Measurements from ENCODE around the gene GDPD5. TPM values are rescaled to one million over a fixed set of nuclear protein-coding genes. Genes with fewer than 3 reads are reported as not detected.

The GDPD5 gene
- total RNA-seq, 1 donor from 2014 or later, result 7.8 TPM

GRCh38 chr11:75548595-75549272, 23.0 kb upstream of the GDPD5 start:
- no peaks in the 10 kb centered on the region for H3K9me3 ChIP-seq (ENCODE audit: control insufficient read depth in 3 of 3, low read length in 3 of 3)
- no peak overlapping the region for H3K27ac ChIP-seq (ENCODE audit: low read depth, low read length)
- H3K4me1 ChIP-seq (ENCODE audit: control insufficient read depth in 3 of 3, insufficient read depth in 3 of 3, low read length in 3 of 3), result peaks cover 9 to 13% (median 10%) of the 10 kb centered on the region in 3 donors
- peaks cover 0 to 2% (median 0%) of the 10 kb centered on the region in 3 donors for H3K27me3 ChIP-seq (ENCODE audit: control insufficient read depth in 3 of 3, insufficient read depth in 3 of 3, low read length in 3 of 3)
- H3K9ac ChIP-seq (ENCODE audit: low read depth in 1 of 3, low read length in 3 of 3), result no peak overlapping the region
- H3K4me3 ChIP-seq (ENCODE audit: low read length in 3 of 3), result no peak overlapping the region
- H3K36me3 ChIP-seq (ENCODE audit: control insufficient read depth in 3 of 3, insufficient read depth in 3 of 3, low read length in 3 of 3), result no peaks in the 10 kb centered on the region

- peak overlapping the region in 2 of 3 donors; percentile 14 to 66 for H3K9ac ChIP-seq (ENCODE audit: low read depth in 1 of 3, low read length in 3 of 3)
Observed at GRCh38 chr11:75547617-75548058, 21.9 kb upstream of the GDPD5 start.

GRCh38 chr11:75547177-75547576, 21.4 kb upstream of the GDPD5 start:
- Histone ChIP-seq H3K4me1 (ENCODE audit: control insufficient read depth in 3 of 3, insufficient read depth in 3 of 3, low read length in 3 of 3) (peaks cover 4 to 5% (median 5%) of the 10 kb centered on the region in 3 donors), H3K36me3 (ENCODE audit: control insufficient read depth in 3 of 3, insufficient read depth in 3 of 3, low read length in 3 of 3) (no peaks in the 10 kb centered on the region), H3K4me3 (ENCODE audit: low read length in 3 of 3) (no peak overlapping the region), H3K9me3 (ENCODE audit: control insufficient read depth in 3 of 3, low read length in 3 of 3) (no peaks in the 10 kb centered on the region), H3K9ac (ENCODE audit: low read depth in 1 of 3, low read length in 3 of 3) (no peak overlapping the region), H3K27ac (ENCODE audit: low read depth, low read length) (no peak overlapping the region), H3K27me3 (ENCODE audit: control insufficient read depth in 3 of 3, insufficient read depth in 3 of 3, low read length in 3 of 3) (peaks cover 0 to 2% (median 0%) of the 10 kb centered on the region in 3 donors)

More at GRCh38 chr11:75547617-75548058, 21.9 kb upstream of the GDPD5 start:
- peaks cover 4 to 5% (median 5%) of the 10 kb centered on the region in 3 donors for H3K4me1 ChIP-seq (ENCODE audit: control insufficient read depth in 3 of 3, insufficient read depth in 3 of 3, low read length in 3 of 3)
- peaks cover 0 to 2% (median 0%) of the 10 kb centered on the region in 3 donors for H3K27me3 ChIP-seq (ENCODE audit: control insufficient read depth in 3 of 3, insufficient read depth in 3 of 3, low read length in 3 of 3)
- peak overlapping the region in 1 of 3 donors; percentile 23 for H3K4me3 ChIP-seq (ENCODE audit: low read length in 3 of 3)
- H3K36me3 ChIP-seq (ENCODE audit: control insufficient read depth in 3 of 3, insufficient read depth in 3 of 3, low read length in 3 of 3), result no peaks in the 10 kb centered on the region
- no peak overlapping the region for H3K27ac ChIP-seq (ENCODE audit: low read depth, low read length)
- no peaks in the 10 kb centered on the region for H3K9me3 ChIP-seq (ENCODE audit: control insufficient read depth in 3 of 3, low read length in 3 of 3)

GRCh38 chr11:75543806-75544205, 18.1 kb upstream of the GDPD5 start:
- Histone ChIP-seq H3K36me3 (ENCODE audit: control insufficient read depth in 3 of 3, insufficient read depth in 3 of 3, low read length in 3 of 3) (no peaks in the 10 kb centered on the region), H3K27ac (ENCODE audit: low read depth, low read length) (no peak overlapping the region), H3K4me3 (ENCODE audit: low read length in 3 of 3) (no peak overlapping the region), H3K9me3 (ENCODE audit: control insufficient read depth in 3 of 3, low read length in 3 of 3) (no peaks in the 10 kb centered on the region), H3K9ac (ENCODE audit: low read depth in 1 of 3, low read length in 3 of 3) (no peak overlapping the region), H3K4me1 (ENCODE audit: control insufficient read depth in 3 of 3, insufficient read depth in 3 of 3, low read length in 3 of 3) (peaks cover 4 to 5% (median 5%) of the 10 kb centered on the region in 3 donors), H3K27me3 (ENCODE audit: control insufficient read depth in 3 of 3, insufficient read depth in 3 of 3, low read length in 3 of 3) (peaks cover 0 to 2% (median 0%) of the 10 kb centered on the region in 3 donors)

GRCh38 chr11:75542088-75542438, 16.3 kb upstream of the GDPD5 start:
- H3K4me1 ChIP-seq (ENCODE audit: control insufficient read depth in 3 of 3, insufficient read depth in 3 of 3, low read length in 3 of 3), result no peaks in the 10 kb centered on the region
- no peak overlapping the region for H3K27ac ChIP-seq (ENCODE audit: low read depth, low read length)
- H3K4me3 ChIP-seq (ENCODE audit: low read length in 3 of 3), result no peak overlapping the region
- no peaks in the 10 kb centered on the region for H3K36me3 ChIP-seq (ENCODE audit: control insufficient read depth in 3 of 3, insufficient read depth in 3 of 3, low read length in 3 of 3)
- no peak overlapping the region for H3K9ac ChIP-seq (ENCODE audit: low read depth in 1 of 3, low read length in 3 of 3)
- peaks cover 0 to 2% (median 0%) of the 10 kb centered on the region in 3 donors for H3K27me3 ChIP-seq (ENCODE audit: control insufficient read depth in 3 of 3, insufficient read depth in 3 of 3, low read length in 3 of 3)
- no peaks in the 10 kb centered on the region for H3K9me3 ChIP-seq (ENCODE audit: control insufficient read depth in 3 of 3, low read length in 3 of 3)

- H3K9me3 ChIP-seq (ENCODE audit: control insufficient read depth in 3 of 3, low read length in 3 of 3), result no peaks in the 10 kb centered on the region
- H3K27ac ChIP-seq (ENCODE audit: low read depth, low read length), result no peak overlapping the region
- H3K9ac ChIP-seq (ENCODE audit: low read depth in 1 of 3, low read length in 3 of 3), result no peak overlapping the region
- H3K36me3 ChIP-seq (ENCODE audit: control insufficient read depth in 3 of 3, insufficient read depth in 3 of 3, low read length in 3 of 3), result no peaks in the 10 kb centered on the region
- H3K4me1 ChIP-seq (ENCODE audit: control insufficient read depth in 3 of 3, insufficient read depth in 3 of 3, low read length in 3 of 3), result no peaks in the 10 kb centered on the region
- peaks cover 0 to 2% (median 0%) of the 10 kb centered on the region in 3 donors for H3K27me3 ChIP-seq (ENCODE audit: control insufficient read depth in 3 of 3, insufficient read depth in 3 of 3, low read length in 3 of 3)
- no peak overlapping the region for H3K4me3 ChIP-seq (ENCODE audit: low read length in 3 of 3)
Observed at GRCh38 chr11:75541193-75542087, 15.7 kb upstream of the GDPD5 start.

- H3K27me3 ChIP-seq (ENCODE audit: control insufficient read depth in 3 of 3, insufficient read depth in 3 of 3, low read length in 3 of 3), result no peaks in the 10 kb centered on the region
- H3K4me3 ChIP-seq (ENCODE audit: low read length in 3 of 3), result no peak overlapping the region
Observed at GRCh38 chr11:75539459-75540334, 14.0 kb upstream of the GDPD5 start.

GRCh38 chr11:75538150-75538942, 12.6 kb upstream of the GDPD5 start:
- Histone ChIP-seq H3K36me3 (ENCODE audit: control insufficient read depth in 3 of 3, insufficient read depth in 3 of 3, low read length in 3 of 3) (no peaks in the 10 kb centered on the region), H3K9me3 (ENCODE audit: control insufficient read depth in 3 of 3, low read length in 3 of 3) (no peaks in the 10 kb centered on the region), H3K9ac (ENCODE audit: low read depth in 1 of 3, low read length in 3 of 3) (no peak overlapping the region), H3K4me3 (ENCODE audit: low read length in 3 of 3) (no peak overlapping the region), H3K4me1 (ENCODE audit: control insufficient read depth in 3 of 3, insufficient read depth in 3 of 3, low read length in 3 of 3) (peaks cover 0 to 2% (median 0%) of the 10 kb centered on the region in 3 donors), H3K27ac (ENCODE audit: low read depth, low read length) (no peak overlapping the region), H3K27me3 (ENCODE audit: control insufficient read depth in 3 of 3, insufficient read depth in 3 of 3, low read length in 3 of 3) (no peaks in the 10 kb centered on the region)

More at GRCh38 chr11:75539459-75540334, 14.0 kb upstream of the GDPD5 start:
- H3K4me1 ChIP-seq (ENCODE audit: control insufficient read depth in 3 of 3, insufficient read depth in 3 of 3, low read length in 3 of 3), result no peaks in the 10 kb centered on the region
- no peak overlapping the region for H3K27ac ChIP-seq (ENCODE audit: low read depth, low read length)
- H3K36me3 ChIP-seq (ENCODE audit: control insufficient read depth in 3 of 3, insufficient read depth in 3 of 3, low read length in 3 of 3), result no peaks in the 10 kb centered on the region
- no peak overlapping the region for H3K9ac ChIP-seq (ENCODE audit: low read depth in 1 of 3, low read length in 3 of 3)
- H3K9me3 ChIP-seq (ENCODE audit: control insufficient read depth in 3 of 3, low read length in 3 of 3), result no peaks in the 10 kb centered on the region

GRCh38 chr11:75537740-75538139, 12.0 kb upstream of the GDPD5 start:
- Histone ChIP-seq H3K9me3 (ENCODE audit: control insufficient read depth in 3 of 3, low read length in 3 of 3) (no peaks in the 10 kb centered on the region), H3K27me3 (ENCODE audit: control insufficient read depth in 3 of 3, insufficient read depth in 3 of 3, low read length in 3 of 3) (no peaks in the 10 kb centered on the region)

More at GRCh38 chr11:75537740-75538139, 12.0 kb upstream of the GDPD5 start:
- Histone ChIP-seq H3K4me3 (ENCODE audit: low read length in 3 of 3) (no peak overlapping the region), H3K4me1 (ENCODE audit: control insufficient read depth in 3 of 3, insufficient read depth in 3 of 3, low read length in 3 of 3) (peaks cover 0 to 2% (median 0%) of the 10 kb centered on the region in 3 donors), H3K9ac (ENCODE audit: low read depth in 1 of 3, low read length in 3 of 3) (no peak overlapping the region), H3K27ac (ENCODE audit: low read depth, low read length) (no peak overlapping the region), H3K36me3 (ENCODE audit: control insufficient read depth in 3 of 3, insufficient read depth in 3 of 3, low read length in 3 of 3) (no peaks in the 10 kb centered on the region)
